ENCODE measurements around the gene ADAM22.

Gene ADAM22

DNA sequence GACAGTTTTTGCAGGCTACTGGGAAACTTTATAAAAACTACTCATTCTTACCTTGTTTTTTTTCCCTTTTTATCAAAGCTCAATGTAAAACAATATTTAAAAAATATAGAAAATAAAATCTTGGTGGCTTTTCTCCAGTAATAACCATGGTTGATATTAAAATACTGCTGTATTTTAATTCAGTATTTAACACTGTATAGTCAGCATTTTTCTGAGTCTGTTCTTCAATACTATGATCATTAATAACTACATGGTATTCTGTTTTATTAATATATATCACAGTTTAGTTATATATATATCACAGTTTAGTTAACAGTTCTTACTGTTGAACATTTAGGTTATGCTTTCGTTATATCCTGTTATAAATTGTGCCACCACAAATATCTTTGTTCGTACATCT is 207.4 kb downstream of the ADAM22 start:
- H3K4me1 Mint-ChIP-seq = no peaks in the 10 kb centered on the region
- peak overlapping the region in 2 of 3 experiments; percentile 85 to 98 for H3K27ac Mint-ChIP-seq
- H3K27me3 Mint-ChIP-seq (ENCODE audit: low read depth) = no peaks in the 10 kb centered on the region
- H3K4me3 Mint-ChIP-seq = no peak overlapping the region
- H3K36me3 Mint-ChIP-seq (ENCODE audit: low read depth) = no peaks in the 10 kb centered on the region
- TF ChIP-seq, protein P1, sequence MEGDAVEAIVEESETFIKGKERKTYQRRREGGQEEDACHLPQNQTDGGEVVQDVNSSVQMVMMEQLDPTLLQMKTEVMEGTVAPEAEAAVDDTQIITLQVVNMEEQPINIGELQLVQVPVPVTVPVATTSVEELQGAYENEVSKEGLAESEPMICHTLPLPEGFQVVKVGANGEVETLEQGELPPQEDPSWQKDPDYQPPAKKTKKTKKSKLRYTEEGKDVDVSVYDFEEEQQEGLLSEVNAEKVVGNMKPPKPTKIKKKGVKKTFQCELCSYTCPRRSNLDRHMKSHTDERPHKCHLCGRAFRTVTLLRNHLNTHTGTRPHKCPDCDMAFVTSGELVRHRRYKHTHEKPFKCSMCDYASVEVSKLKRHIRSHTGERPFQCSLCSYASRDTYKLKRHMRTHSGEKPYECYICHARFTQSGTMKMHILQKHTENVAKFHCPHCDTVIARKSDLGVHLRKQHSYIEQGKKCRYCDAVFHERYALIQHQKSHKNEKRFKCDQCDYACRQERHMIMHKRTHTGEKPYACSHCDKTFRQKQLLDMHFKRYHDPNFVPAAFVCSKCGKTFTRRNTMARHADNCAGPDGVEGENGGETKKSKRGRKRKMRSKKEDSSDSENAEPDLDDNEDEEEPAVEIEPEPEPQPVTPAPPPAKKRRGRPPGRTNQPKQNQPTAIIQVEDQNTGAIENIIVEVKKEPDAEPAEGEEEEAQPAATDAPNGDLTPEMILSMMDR (IDR thresholded peaks at IDR 0.05; ENCODE audit: unreplicated experiment in 3 of 3) = no peak
- H3K9me3 Mint-ChIP-seq = no peaks in the 10 kb centered on the region

DNA sequence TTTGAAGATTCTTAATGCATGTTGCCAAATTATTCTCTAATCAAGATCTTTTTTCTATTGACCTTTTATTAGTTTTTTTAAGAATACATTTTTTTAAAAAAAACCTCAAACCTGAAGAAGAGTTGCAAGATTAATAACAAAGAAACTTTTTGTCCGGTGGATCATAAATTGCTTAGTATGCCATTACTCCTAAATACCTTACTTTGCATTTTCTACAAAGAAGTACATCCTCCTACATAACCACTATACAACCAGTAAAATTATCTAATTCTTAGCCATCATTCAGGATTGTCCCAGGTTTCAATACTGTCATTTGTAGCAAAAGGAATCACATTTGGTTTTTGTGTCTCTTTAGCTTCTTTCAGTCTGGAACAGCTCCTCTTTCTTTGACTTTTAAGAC is 207.9 kb downstream of the ADAM22 start:
- TF ChIP-seq, protein P1 (IDR thresholded peaks at IDR 0.05; ENCODE audit: unreplicated experiment in 3 of 3) = no peak
- Mint-ChIP-seq H3K4me1 (no peaks in the 10 kb centered on the region), H3K27me3 (ENCODE audit: low read depth) (no peaks in the 10 kb centered on the region), H3K4me3 (no peak overlapping the region), H3K27ac (peak overlapping the region in 2 of 3 experiments; percentile 21 to 93), H3K36me3 (ENCODE audit: low read depth) (no peaks in the 10 kb centered on the region), H3K9me3 (no peaks in the 10 kb centered on the region)

DNA sequence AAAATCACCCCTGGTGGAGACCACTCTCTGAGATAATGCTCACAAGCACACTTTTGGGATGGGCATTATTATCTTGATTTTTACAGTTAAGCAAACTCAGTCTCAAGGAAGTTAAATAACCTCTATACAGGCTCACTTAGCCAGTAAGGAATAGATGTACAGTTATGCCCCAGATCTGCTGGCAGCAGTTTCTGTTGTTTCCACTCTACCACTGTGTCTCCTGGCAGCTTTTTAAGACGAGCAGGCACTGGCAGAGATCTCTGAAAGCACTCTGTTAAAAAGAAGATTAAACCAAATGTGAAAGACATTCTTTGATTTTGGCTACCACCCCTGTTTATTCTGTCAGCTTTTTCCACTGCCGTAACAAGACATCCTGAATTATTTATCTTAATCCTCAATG is 212.6 kb downstream of the ADAM22 start:
- H3K4me3 Mint-ChIP-seq = no peak overlapping the region
- no peak overlapping the region for H3K27ac Mint-ChIP-seq
- no peaks in the 10 kb centered on the region for H3K9me3 Mint-ChIP-seq
- H3K4me1 Mint-ChIP-seq = no peaks in the 10 kb centered on the region
- H3K27me3 Mint-ChIP-seq (ENCODE audit: low read depth) = no peaks in the 10 kb centered on the region
- TF ChIP-seq, protein P1 (IDR thresholded peaks at IDR 0.05; ENCODE audit: unreplicated experiment in 3 of 3) = no peak
- H3K36me3 Mint-ChIP-seq (ENCODE audit: low read depth) = no peaks in the 10 kb centered on the region

DNA sequence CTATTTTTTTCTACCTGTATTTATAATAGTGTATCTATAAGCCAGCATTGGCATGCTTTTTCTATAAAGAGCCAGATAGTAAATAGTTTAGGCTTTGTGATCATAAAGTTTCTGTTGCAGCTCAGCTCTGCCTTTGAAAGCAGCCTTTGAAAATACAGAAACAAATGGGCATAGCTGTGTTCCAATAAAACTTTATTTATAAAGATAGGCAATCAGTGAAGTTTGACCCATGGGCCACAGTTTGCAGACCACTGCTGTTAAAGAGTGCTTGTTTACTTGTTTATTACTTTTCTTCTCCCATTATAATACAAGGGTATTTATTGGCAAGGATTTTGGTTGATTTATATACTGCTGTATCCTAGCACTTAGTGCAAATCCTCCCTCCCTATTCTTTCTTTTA is 213.3 kb downstream of the ADAM22 start:
- Mint-ChIP-seq H3K4me1 (no peaks in the 10 kb centered on the region), H3K36me3 (ENCODE audit: low read depth) (no peaks in the 10 kb centered on the region), H3K4me3 (no peak overlapping the region), H3K27me3 (ENCODE audit: low read depth) (no peaks in the 10 kb centered on the region), H3K27ac (no peak overlapping the region), H3K9me3 (no peaks in the 10 kb centered on the region)
- TF ChIP-seq, protein P1 (IDR thresholded peaks at IDR 0.05; ENCODE audit: unreplicated experiment in 3 of 3) = no peak

DNA sequence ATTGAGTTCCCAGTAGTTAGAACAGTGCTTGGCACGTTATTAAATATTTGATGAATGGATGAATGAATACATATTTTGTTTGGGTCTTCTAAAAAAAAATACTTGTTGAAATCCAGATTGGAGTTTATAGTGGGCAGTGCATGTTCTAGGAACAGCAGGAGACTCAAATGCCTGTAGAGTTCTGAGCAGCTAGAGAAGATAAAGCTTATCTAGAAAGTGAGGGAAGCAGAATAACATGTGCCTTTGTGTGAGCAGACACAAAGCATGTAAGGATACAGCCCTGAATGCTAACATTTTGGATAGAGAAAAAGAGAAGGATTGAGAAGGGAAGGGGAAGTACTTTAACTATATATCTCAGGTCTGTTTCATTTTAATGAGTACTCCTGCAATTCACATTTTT is 213.9 kb downstream of the ADAM22 start:
- no peak overlapping the region for H3K4me3 Mint-ChIP-seq
- H3K4me1 Mint-ChIP-seq = no peaks in the 10 kb centered on the region
- peak overlapping the region in 2 of 3 experiments; percentile 0 to 23 for H3K27ac Mint-ChIP-seq
- H3K36me3 Mint-ChIP-seq (ENCODE audit: low read depth) = no peaks in the 10 kb centered on the region
- TF ChIP-seq, protein P1 (IDR thresholded peaks at IDR 0.05; ENCODE audit: unreplicated experiment in 3 of 3) = no peak
- no peaks in the 10 kb centered on the region for H3K9me3 Mint-ChIP-seq
- H3K27me3 Mint-ChIP-seq (ENCODE audit: low read depth) = no peaks in the 10 kb centered on the region

DNA sequence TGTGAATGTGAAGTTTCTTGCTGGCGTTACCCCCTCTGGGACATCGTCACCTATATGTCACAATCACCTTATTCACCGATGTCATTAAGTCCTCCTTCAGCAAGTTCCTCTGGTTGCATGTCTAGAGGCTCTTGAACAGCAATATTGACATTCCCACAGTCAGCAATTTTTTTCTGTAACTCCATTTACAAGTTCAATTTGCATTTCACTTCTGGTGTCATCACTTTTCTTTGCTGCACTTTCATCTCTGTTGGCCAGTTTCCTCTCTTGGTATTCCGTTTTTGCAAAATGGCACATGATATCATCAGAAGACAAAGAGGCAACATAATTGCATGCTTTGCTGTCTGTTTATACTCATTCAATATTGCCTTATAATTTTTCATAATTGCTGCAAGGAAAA is 216.0 kb downstream of the ADAM22 start:
- H3K27ac Mint-ChIP-seq = no peak overlapping the region
- H3K9me3 Mint-ChIP-seq = no peaks in the 10 kb centered on the region
- no peaks in the 10 kb centered on the region for H3K36me3 Mint-ChIP-seq (ENCODE audit: low read depth)
- H3K27me3 Mint-ChIP-seq (ENCODE audit: low read depth) = no peaks in the 10 kb centered on the region
- H3K4me1 Mint-ChIP-seq = no peaks in the 10 kb centered on the region
- TF ChIP-seq, protein P1 (IDR thresholded peaks at IDR 0.05; ENCODE audit: unreplicated experiment in 3 of 3) = no peak
- H3K4me3 Mint-ChIP-seq = no peak overlapping the region

Measured in nephron (organoid).